A673 (cell line): Measurements from ENCODE around the gene DOK6. TPM values are rescaled to one million over a fixed set of nuclear protein-coding genes. Genes with fewer than 3 reads are reported as not detected.
"Not testable (repeated sequence)": the region's sequence is repeated elsewhere in the genome, so short reads cannot be mapped to it uniquely, and the experiment has no call there.

Source experiments
- BruUV-seq: library from RNA; stranded (reverse); fragments of 400-500 nt; replicated peaks from 2 replicates; lab custom pipeline; 2021; lab: Mats Ljungman, UMichigan
- CTCF ChIA-PET: fragments of 300-600 bp; sonication (Branson Sonifier 250); formaldehyde crosslinking; loops from one replicate; lab custom pipeline; 2022; ENCODE audit warnings: antibody characterized with exemption; lab: Charles Lee
- POLR2A ChIA-PET: fragments of 300-600 bp; sonication (Branson Sonifier 250); formaldehyde crosslinking; loops from one replicate; lab custom pipeline; 2022; ENCODE audit warnings: antibody characterized with exemption; ENCODE audit not compliant: low non-redundant PET; lab: Charles Lee
- DNase-seq: peaks from one replicate; pipeline ENCODE4 v3.0.0-alpha.2; 2015; ENCODE audit warnings: low spot score
- H3K27ac ChIP-seq: fragments of 200-600 bp; sonication (generic); 2 replicates; pipeline ENCODE4 v1.5.1; 2016; ENCODE audit warnings: mixed run types, low read depth, mild to moderate bottlenecking, mixed read lengths, antibody characterized with exemption, low read length; ENCODE audit not compliant: poor library complexity, severe bottlenecking
- H3K27me3 ChIP-seq: fragments of 200-600 bp; sonication (generic); replicated peaks from 2 replicates; pipeline ENCODE4 v1.6.1; 2017; ENCODE audit warnings: mixed run types, low read depth, mild to moderate bottlenecking, mixed read lengths, antibody characterized with exemption, low read length; ENCODE audit not compliant: insufficient read depth, poor library complexity
- H3K36me3 ChIP-seq: fragments of 200-600 bp; sonication (generic); 2 replicates; pipeline ENCODE4 v1.6.1; 2016; ENCODE audit warnings: mixed run types, mild to moderate bottlenecking, mixed read lengths, antibody characterized with exemption, low read length; ENCODE audit not compliant: insufficient read depth, poor library complexity, severe bottlenecking
- H3K4me1 ChIP-seq: fragments of 200-600 bp; sonication (generic); 2 replicates; pipeline ENCODE4 v1.6.1; 2017; ENCODE audit warnings: mixed run types, mild to moderate bottlenecking, mixed read lengths, antibody characterized with exemption, low read length; ENCODE audit not compliant: insufficient read depth, poor library complexity, severe bottlenecking
- H3K4me3 ChIP-seq: fragments of 200-600 bp; sonication (generic); 2 replicates; pipeline ENCODE4 v1.5.1; 2016; ENCODE audit warnings: low read depth, mixed run types, mild to moderate bottlenecking, mixed read lengths, low read length; ENCODE audit not compliant: poor library complexity, severe bottlenecking
- H3K9me3 ChIP-seq: fragments of 200-600 bp; sonication (generic); 2 replicates; pipeline ENCODE4 v1.6.1; 2016; ENCODE audit warnings: mixed run types, low read depth, mild to moderate bottlenecking, mixed read lengths, antibody characterized with exemption, low read length; ENCODE audit not compliant: poor library complexity, severe bottlenecking
- EZH2 ChIP-seq: fragments of 200-600 bp; sonication (generic); IDR thresholded peaks from 2 replicates; pipeline ENCODE4 v1.6.1; 2017; ENCODE audit warnings: borderline replicate concordance, low read depth, mild to moderate bottlenecking, mixed read lengths, antibody characterized with exemption, low read length; ENCODE audit not compliant: poor library complexity, severe bottlenecking
- intact Hi-C: fragments of 100-400 bp; cut with micrococcal nuclease; formaldehyde crosslinking; loops from one replicate; pipeline ENCODE4 v1.10.0; 2022; ENCODE audit not compliant: unreplicated experiment
- total RNA-seq: library from RNA; stranded (reverse); gene quantifications from 2 replicates; pipeline ENCODE4 v1.2.3, GENCODE V29; 2021
- TF ChIP-seq, protein P1 (sequence below): fragments of 300-800, 200-600 bp; sonication (generic); conservative IDR thresholded peaks from 2 replicates; pipeline ENCODE4 v1.5.1; 2017; ENCODE audit warnings: low read depth, mild to moderate bottlenecking, antibody characterized with exemption, low read length, moderate library complexity, mixed read lengths

The DOK6 gene
- total RNA-seq, 1 experiment from 2014 or later: 13.7 TPM

DNA sequence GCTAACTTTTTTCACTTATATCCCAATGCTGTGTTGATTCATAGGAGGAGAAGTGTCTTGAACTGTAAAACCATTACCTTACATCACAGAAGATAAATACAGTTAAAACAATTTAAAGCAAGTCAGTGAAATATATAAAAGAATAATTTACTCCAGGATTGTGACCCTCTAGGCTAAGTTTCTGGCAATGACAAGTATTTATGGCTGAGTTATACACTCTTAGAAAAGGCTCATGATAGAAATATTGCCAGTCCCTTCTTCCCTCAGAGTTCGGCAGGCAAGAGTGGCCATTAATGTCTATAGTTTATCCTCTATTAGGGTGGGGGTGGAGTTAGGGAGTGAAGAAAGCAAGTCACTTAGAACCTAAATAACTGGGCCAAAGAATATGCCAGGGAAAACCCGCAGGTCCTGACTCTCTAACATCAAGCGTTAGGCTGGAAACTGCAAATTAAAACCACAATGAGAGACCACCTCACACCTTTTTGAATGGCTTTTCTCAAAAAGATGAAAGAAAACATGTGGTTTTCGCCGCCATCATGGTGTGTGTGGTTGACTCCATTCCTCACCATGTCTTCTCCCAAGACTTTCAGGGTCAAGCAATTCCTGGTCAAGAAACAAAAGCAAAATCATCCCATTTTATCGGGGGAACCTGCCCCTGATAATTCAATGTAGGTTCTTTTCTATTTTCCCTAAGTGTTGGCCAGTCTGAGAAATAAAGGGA lies 477.7 kb downstream of the DOK6 start:
- intact Hi-C loops: no loop called here
- no peaks in the 10 kb centered on the region for H3K9me3 ChIP-seq
- CTCF ChIA-PET: no interaction called here

DNA sequence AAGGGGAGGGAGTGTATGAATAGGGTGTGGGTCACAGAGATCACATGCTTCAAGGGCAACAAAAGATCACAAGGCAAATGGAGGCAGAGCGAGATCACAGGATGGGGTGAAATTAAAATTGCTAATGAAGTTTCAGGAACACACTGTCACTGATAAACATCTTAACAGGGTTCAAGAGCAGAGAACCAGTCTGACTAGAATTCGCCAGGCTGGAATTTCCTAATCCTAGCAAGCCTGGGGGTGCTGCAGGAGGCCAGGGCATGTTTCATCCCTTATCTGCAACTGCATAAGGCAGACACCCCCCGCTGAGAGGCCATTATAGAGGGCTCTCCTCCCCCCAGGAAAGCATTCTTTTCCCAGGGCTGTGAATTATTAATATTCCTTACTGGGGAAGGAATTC lies 478.4 kb downstream of the DOK6 start:
- H3K27ac ChIP-seq, H3K36me3 ChIP-seq, H3K4me1 ChIP-seq, H3K4me3 ChIP-seq, POLR2A ChIA-PET, BruUV-seq, H3K27me3 ChIP-seq, intact Hi-C loops, CTCF ChIA-PET, DNase-seq, H3K9me3 ChIP-seq: not testable (repeated sequence)

More for the DNA sequence above, 477.7 kb downstream of the DOK6 start:
- Histone ChIP-seq H3K4me3 (no peak overlapping the region), H3K27me3 (no peaks in the 10 kb centered on the region), H3K27ac (no peak overlapping the region), H3K36me3 (no peaks in the 10 kb centered on the region), H3K4me1 (no peaks in the 10 kb centered on the region)
- TF ChIP-seq, protein P1, sequence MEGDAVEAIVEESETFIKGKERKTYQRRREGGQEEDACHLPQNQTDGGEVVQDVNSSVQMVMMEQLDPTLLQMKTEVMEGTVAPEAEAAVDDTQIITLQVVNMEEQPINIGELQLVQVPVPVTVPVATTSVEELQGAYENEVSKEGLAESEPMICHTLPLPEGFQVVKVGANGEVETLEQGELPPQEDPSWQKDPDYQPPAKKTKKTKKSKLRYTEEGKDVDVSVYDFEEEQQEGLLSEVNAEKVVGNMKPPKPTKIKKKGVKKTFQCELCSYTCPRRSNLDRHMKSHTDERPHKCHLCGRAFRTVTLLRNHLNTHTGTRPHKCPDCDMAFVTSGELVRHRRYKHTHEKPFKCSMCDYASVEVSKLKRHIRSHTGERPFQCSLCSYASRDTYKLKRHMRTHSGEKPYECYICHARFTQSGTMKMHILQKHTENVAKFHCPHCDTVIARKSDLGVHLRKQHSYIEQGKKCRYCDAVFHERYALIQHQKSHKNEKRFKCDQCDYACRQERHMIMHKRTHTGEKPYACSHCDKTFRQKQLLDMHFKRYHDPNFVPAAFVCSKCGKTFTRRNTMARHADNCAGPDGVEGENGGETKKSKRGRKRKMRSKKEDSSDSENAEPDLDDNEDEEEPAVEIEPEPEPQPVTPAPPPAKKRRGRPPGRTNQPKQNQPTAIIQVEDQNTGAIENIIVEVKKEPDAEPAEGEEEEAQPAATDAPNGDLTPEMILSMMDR: no peak
- no peak for TF ChIP-seq EZH2
- no peak for DNase-seq
- BruUV-seq: no TSS peak
- POLR2A ChIA-PET: no interaction called here

DNA sequence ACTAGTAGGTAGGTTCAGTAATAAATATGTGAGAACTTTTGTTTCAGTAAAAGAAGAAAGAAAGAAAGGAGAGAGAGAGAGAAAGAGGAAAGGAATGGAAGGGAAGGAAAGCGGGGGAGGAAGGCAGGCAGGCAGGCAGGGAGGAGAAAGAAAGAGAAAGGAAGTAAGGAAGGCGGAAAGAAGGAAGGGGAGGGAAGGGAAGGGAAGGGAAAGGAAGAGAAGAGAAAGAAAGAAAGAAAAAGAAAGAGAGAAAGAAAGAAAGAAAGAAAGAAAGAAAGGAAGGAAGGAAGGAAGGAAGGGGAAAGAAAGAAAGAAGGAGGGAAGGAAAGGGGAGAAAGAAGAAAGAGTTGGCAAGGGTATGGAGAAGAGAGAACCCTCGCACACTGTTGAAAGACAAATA lies 479.4 kb downstream of the DOK6 start:
- no TSS peak for BruUV-seq
- Histone ChIP-seq H3K4me1 (no peaks in the 10 kb centered on the region), H3K36me3 (no peaks in the 10 kb centered on the region), H3K9me3 (no peaks in the 10 kb centered on the region), H3K27me3 (no peaks in the 10 kb centered on the region), H3K27ac (no peak overlapping the region), H3K4me3 (no peak overlapping the region)
- ChIA-PET CTCF (no interaction called here), POLR2A (no interaction called here)
- TF ChIP-seq, protein P1: no peak
- no peak for TF ChIP-seq EZH2
- DNase-seq: no peak
- intact Hi-C loops: no loop called here
